H54 (cell line): Measurements from ENCODE around the gene MLC1.

Source experiments
- DNase-seq: peaks from one replicate; pipeline ENCODE4 v3.0.0; 2011; ENCODE audit warnings: low spot score, mixed read lengths; ENCODE audit not compliant: insufficient read length
- FAIRE-seq: peaks from 3 replicates; lab custom pipeline; 2011; peaks lifted over from hg19 to GRCh38; lab: Jason Lieb, UNC
- POLR2A ChIP-seq: IDR thresholded peaks from 2 replicates; pipeline ENCODE4 v1.6.1; 2011; ENCODE audit warnings: low read depth, mild to moderate bottlenecking, low read length

Gene MLC1

GRCh38 chr22:50085211-50085972 lies at the start of gene MLC1:
Gene MLC1, minus strand, starts transcription at chr22:50085426. Its CDS starts 524 bp downstream, at chr22:50084902.
- no peak for TF ChIP-seq POLR2A
- DNase-seq: no peak
- FAIRE-seq: no peak

- no peak for FAIRE-seq
- no peak for TF ChIP-seq POLR2A
- DNase-seq: no peak
These were observed 49.3 kb upstream of the MLC1 start for GRCh38 chr22:50134481-50134880.

- FAIRE-seq (no peak), DNase-seq (no peak)
- no peak for TF ChIP-seq POLR2A
These were observed 46.7 kb upstream of the MLC1 start for GRCh38 chr22:50131894-50132293.

- FAIRE-seq (peak; percentile 45), DNase-seq (peak; percentile 12)
- TF ChIP-seq POLR2A: no peak
These were observed 44.0 kb upstream of the MLC1 start for GRCh38 chr22:50129121-50129736.

- DNase-seq (no peak), FAIRE-seq (no peak)
- TF ChIP-seq POLR2A: no peak
These were observed 39.8 kb upstream of the MLC1 start for GRCh38 chr22:50125029-50125428.

GRCh38 chr22:50123119-50123518 lies 37.9 kb upstream of the MLC1 start:
- DNase-seq (no peak), FAIRE-seq (no peak)
- TF ChIP-seq POLR2A: no peak

GRCh38 chr22:50121202-50121740 lies 36.0 kb upstream of the MLC1 start:
- no peak for FAIRE-seq
- TF ChIP-seq POLR2A: no peak
- no peak for DNase-seq

- DNase-seq (no peak), FAIRE-seq (no peak)
- no peak for TF ChIP-seq POLR2A
These were observed 34.6 kb upstream of the MLC1 start for GRCh38 chr22:50119768-50120251.

GRCh38 chr22:50119169-50119767 lies 34.0 kb upstream of the MLC1 start:
- FAIRE-seq (no peak), DNase-seq (no peak)
- TF ChIP-seq POLR2A: no peak

GRCh38 chr22:50118557-50119168 lies 33.4 kb upstream of the MLC1 start:
- no peak for FAIRE-seq
- no peak for TF ChIP-seq POLR2A
- DNase-seq: peak; percentile 51

GRCh38 chr22:50118129-50118528 lies 32.9 kb upstream of the MLC1 start:
- DNase-seq (no peak), FAIRE-seq (no peak)
- TF ChIP-seq POLR2A: no peak

GRCh38 chr22:50117168-50117762 lies 32.0 kb upstream of the MLC1 start:
- FAIRE-seq: no peak

GRCh38 chr22:50115693-50116092 lies 30.5 kb upstream of the MLC1 start:
- no peak for FAIRE-seq
- DNase-seq: no peak
- no peak for TF ChIP-seq POLR2A

More at GRCh38 chr22:50117168-50117762, 32.0 kb upstream of the MLC1 start:
- TF ChIP-seq POLR2A: no peak
- no peak for DNase-seq
